ENCODE measurements around the gene STK32C. TPM values are rescaled to one million over a fixed set of nuclear protein-coding genes. Genes with fewer than 3 reads are reported as not detected.
"Not testable (repeated sequence)": the region's sequence is repeated elsewhere in the genome, so short reads cannot be mapped to it uniquely, and the experiment has no call there.

Gene STK32C
- total RNA-seq, 2 donors from 2014 or later, result 7.2 to 21.5 TPM

GRCh38 chr10:132321726-132322125 lies 14.0 kb upstream of the STK32C start:
- Histone ChIP-seq H3K36me3 (no peaks in the 10 kb centered on the region), H3K9me3 (no peaks in the 10 kb centered on the region), H3K27me3 (replicated peaks; ENCODE audit: insufficient read depth) (no peaks in the 10 kb centered on the region), H3K4me3 (no peak overlapping the region), H3K27ac (no peak overlapping the region), H3K4me1 (replicated peaks) (no peaks in the 10 kb centered on the region)
- intact Hi-C loops (cut with DNase I), result no loop called here
- DNase-seq (ENCODE audit: low spot score), result no peak
- TF ChIP-seq, protein P1, sequence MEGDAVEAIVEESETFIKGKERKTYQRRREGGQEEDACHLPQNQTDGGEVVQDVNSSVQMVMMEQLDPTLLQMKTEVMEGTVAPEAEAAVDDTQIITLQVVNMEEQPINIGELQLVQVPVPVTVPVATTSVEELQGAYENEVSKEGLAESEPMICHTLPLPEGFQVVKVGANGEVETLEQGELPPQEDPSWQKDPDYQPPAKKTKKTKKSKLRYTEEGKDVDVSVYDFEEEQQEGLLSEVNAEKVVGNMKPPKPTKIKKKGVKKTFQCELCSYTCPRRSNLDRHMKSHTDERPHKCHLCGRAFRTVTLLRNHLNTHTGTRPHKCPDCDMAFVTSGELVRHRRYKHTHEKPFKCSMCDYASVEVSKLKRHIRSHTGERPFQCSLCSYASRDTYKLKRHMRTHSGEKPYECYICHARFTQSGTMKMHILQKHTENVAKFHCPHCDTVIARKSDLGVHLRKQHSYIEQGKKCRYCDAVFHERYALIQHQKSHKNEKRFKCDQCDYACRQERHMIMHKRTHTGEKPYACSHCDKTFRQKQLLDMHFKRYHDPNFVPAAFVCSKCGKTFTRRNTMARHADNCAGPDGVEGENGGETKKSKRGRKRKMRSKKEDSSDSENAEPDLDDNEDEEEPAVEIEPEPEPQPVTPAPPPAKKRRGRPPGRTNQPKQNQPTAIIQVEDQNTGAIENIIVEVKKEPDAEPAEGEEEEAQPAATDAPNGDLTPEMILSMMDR (IDR thresholded peaks at IDR 0.05), result no peak
- TF ChIP-seq POLR2A (IDR thresholded peaks at IDR 0.05), result no peak
- TF ChIP-seq POLR2AphosphoS5 (IDR thresholded peaks at IDR 0.05), result no peak
- WGBS, result 88% methylated on average over 10 of the region's 10 CpGs

DNA sequence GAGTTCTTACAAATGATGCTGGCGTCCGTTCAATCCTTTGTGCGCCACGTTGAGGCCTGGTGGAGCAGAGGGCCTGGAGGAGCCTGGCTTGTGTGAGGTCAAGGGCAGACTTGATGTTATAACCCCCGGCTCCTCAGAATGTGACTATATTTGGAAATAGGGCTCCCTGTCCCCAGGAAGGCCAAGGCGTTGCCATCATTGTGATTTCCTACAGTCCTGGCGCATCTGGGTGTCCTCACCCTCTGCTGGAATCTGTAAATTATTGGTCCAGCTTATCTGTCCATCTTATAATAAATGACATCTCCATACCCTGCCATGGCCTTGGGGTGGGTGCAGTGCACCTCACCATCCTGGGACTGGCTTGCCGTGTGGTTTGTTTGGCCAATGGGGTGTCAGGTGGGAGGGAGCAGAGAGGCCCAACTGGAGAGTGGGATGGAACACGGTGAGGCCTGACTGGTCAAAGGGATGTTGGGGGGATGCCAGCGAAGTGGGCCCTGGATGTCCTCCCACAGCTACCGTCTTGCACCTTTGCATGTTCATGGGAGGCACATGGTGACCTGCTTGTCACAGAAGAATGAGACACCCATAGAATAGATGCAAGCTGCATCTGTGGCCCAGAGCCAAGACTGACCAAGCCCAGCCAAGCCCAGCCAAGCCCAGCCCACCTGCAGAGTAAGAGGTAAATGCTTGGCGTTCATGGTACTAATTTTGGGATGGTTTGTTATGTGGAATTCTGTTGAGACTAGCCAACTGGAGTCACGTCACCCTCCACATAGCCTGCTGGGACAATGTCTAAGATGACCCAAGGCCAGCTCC lies 13.1 kb upstream of the STK32C start:
- WGBS, result 82% methylated on average over 13 of the region's 13 CpGs
- Histone ChIP-seq H3K27me3 (replicated peaks; ENCODE audit: insufficient read depth) (no peaks in the 10 kb centered on the region), H3K27ac (no peak overlapping the region), H3K9me3 (no peaks in the 10 kb centered on the region), H3K4me1 (replicated peaks) (no peaks in the 10 kb centered on the region), H3K36me3 (no peaks in the 10 kb centered on the region), H3K4me3 (no peak overlapping the region)
- intact Hi-C loops (cut with DNase I), result no loop called here
- no peak for DNase-seq (ENCODE audit: low spot score)
- TF ChIP-seq POLR2A (IDR thresholded peaks at IDR 0.05) (no peak), POLR2AphosphoS5 (IDR thresholded peaks at IDR 0.05) (no peak)
- TF ChIP-seq, protein P1 (IDR thresholded peaks at IDR 0.05), result no peak

DNA sequence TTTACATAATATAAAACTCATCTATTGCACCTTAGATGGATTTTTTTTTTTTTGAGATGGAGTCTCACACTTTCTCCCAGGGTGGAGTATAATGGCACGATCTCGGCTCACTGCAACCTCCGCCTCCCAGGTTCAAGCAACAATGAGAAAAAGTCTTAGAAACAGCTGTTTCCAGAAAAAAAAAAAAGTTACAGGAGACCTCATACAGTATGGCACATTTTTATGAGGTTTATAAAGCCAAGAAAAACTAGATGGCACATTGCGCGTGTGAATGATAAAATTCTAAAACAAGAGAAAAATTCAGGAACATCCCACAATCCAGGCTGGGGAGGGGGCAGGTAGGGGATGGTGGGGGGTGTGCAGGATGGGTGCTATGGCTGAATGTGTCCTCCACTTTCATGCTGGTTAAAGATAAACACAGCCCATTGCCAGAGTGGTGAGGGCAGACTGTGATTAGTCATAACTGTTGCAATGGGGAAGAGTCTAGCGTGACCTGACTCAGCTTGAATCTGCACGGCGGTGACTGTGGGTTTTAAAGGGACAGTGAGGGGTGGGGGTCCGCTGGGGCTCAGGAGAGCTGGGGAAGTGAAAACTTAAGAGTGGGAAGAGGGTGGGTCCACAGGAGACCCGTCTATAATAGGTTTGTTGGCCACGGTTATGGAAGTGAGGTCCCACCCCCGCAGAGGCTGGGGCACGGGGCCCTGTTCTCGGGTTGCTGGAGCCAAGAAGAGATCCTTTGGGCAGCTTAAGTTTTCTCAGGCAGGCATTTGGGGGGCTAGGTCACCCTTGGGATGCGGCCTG lies 12.3 kb upstream of the STK32C start:
- 43% methylated on average over 15 of the region's 15 CpGs for WGBS
- no peaks in the 10 kb centered on the region for H3K9me3 ChIP-seq
- H3K4me1 ChIP-seq (replicated peaks), result no peaks in the 10 kb centered on the region
- no peak overlapping the region for H3K27ac ChIP-seq
- TF ChIP-seq POLR2A (IDR thresholded peaks at IDR 0.05) (no peak), POLR2AphosphoS5 (IDR thresholded peaks at IDR 0.05) (no peak)
- TF ChIP-seq, protein P1 (IDR thresholded peaks at IDR 0.05), result no peak
- H3K27me3 ChIP-seq (replicated peaks; ENCODE audit: insufficient read depth), result no peaks in the 10 kb centered on the region
- H3K36me3 ChIP-seq, result no peaks in the 10 kb centered on the region
- intact Hi-C loops (cut with DNase I), result no loop called here
- no peak overlapping the region for H3K4me3 ChIP-seq
- DNase-seq (ENCODE audit: low spot score), result no peak

- intact Hi-C loops (cut with DNase I); H3K27me3 ChIP-seq (replicated peaks; ENCODE audit: insufficient read depth): not testable (repeated sequence)
Observed at GRCh38 chr10:132317477-132317876, 9.7 kb upstream of the STK32C start.

GRCh38 chr10:132316133-132316532 lies 8.4 kb upstream of the STK32C start:
- intact Hi-C loops (cut with DNase I), result no loop called here
- Histone ChIP-seq H3K9me3 (no peaks in the 10 kb centered on the region), H3K4me3 (no peak overlapping the region), H3K27ac (no peak overlapping the region), H3K4me1 (replicated peaks) (no peaks in the 10 kb centered on the region), H3K27me3 (replicated peaks; ENCODE audit: insufficient read depth) (no peaks in the 10 kb centered on the region), H3K36me3 (no peaks in the 10 kb centered on the region)
- DNase-seq (ENCODE audit: low spot score), result no peak
- 78% methylated on average over 5 of the region's 5 CpGs for WGBS
- TF ChIP-seq POLR2AphosphoS5 (IDR thresholded peaks at IDR 0.05), result no peak
- TF ChIP-seq, protein P1 (IDR thresholded peaks at IDR 0.05), result no peak
- no peak for TF ChIP-seq POLR2A (IDR thresholded peaks at IDR 0.05)

More at GRCh38 chr10:132317477-132317876, 9.7 kb upstream of the STK32C start:
- DNase-seq (ENCODE audit: low spot score); H3K36me3 ChIP-seq; H3K9me3 ChIP-seq; H3K4me3 ChIP-seq; H3K27ac ChIP-seq; H3K4me1 ChIP-seq (replicated peaks): not testable (repeated sequence)
- WGBS, result 92% methylated on average over 6 of the region's 6 CpGs

GRCh38 chr10:132314881-132315280 lies 7.1 kb upstream of the STK32C start:
- DNase-seq (ENCODE audit: low spot score); H3K27ac ChIP-seq; intact Hi-C loops (cut with DNase I); H3K4me1 ChIP-seq (replicated peaks); H3K27me3 ChIP-seq (replicated peaks; ENCODE audit: insufficient read depth); H3K4me3 ChIP-seq; H3K36me3 ChIP-seq; H3K9me3 ChIP-seq: not testable (repeated sequence)
- 97% methylated on average over 8 of the region's 8 CpGs for WGBS

Measured in prostate gland (tissue), 2 donors.